K562 (cell line): Measurements from ENCODE around the gene PUM1. TPM values are rescaled to one million over a fixed set of nuclear protein-coding genes. Genes with fewer than 3 reads are reported as not detected.

ENCODE experiments used
- CGGBP1 ChIP-seq: fragments of 250-450 bp; sonication (Bioruptor Pico); IDR thresholded peaks from 2 replicates; pipeline ENCODE4 v1.9.0; 2021; ENCODE audit warnings: mild to moderate bottlenecking
- DEAF1 ChIP-seq: fragments of 450-650 bp; formaldehyde crosslinking; IDR thresholded peaks from 2 replicates; pipeline ENCODE4 v1.4.0; 2020; ENCODE audit warnings: mild to moderate bottlenecking, moderate library complexity
- ETS2 ChIP-seq: IDR thresholded peaks from 2 replicates; pipeline ENCODE4 v1.6.1; 2016; ENCODE audit warnings: borderline replicate concordance, missing genetic modification characterization, mild to moderate bottlenecking, moderate library complexity, missing compliant biosample characterization; ENCODE audit not compliant: poor library complexity, severe bottlenecking
- GTF2B ChIP-seq: IDR thresholded peaks from 2 replicates; pipeline ENCODE4 v1.6.1; 2011; ENCODE audit not compliant: insufficient read length; ENCODE audit errors: extremely low read depth
- GTF2E2 ChIP-seq: fragments of 200-800 bp; sonication (Bioruptor generic); IDR thresholded peaks from 2 replicates; pipeline ENCODE4 v1.6.1; 2016; ENCODE audit warnings: missing genetic modification characterization, missing compliant biosample characterization
- HBP1 ChIP-seq: fragments of 450-650 bp; formaldehyde crosslinking; IDR thresholded peaks from 2 replicates; pipeline ENCODE4 v1.4.0; 2022; ENCODE audit warnings: missing genetic modification characterization
- HIVEP1 ChIP-seq: fragments of 250-450 bp; sonication (Bioruptor Pico); IDR thresholded peaks from 2 replicates; pipeline ENCODE4 v1.4.0; 2020; ENCODE audit warnings: mild to moderate bottlenecking
- MAFG ChIP-seq: fragments of 450-650 bp; conservative IDR thresholded peaks from 2 replicates; pipeline ENCODE4 v1.6.1; 2016; ENCODE audit warnings: missing genetic modification characterization, missing compliant biosample characterization
- MAFK ChIP-seq: IDR thresholded peaks from 2 replicates; pipeline ENCODE4 v1.6.1; 2011; ENCODE audit warnings: low read length, improper control_type of control experiment
- MCM5 ChIP-seq: fragments of 450-650 bp; IDR thresholded peaks from 2 replicates; pipeline ENCODE4 v1.6.1; 2016; ENCODE audit warnings: low read depth
- NCOA4 ChIP-seq: fragments of 450-650 bp; IDR thresholded peaks from 2 replicates; pipeline ENCODE4 v1.6.1; 2018; ENCODE audit warnings: mild to moderate bottlenecking; ENCODE audit not compliant: partially characterized antibody
- NR2F6 ChIP-seq: fragments of 450-650 bp; formaldehyde crosslinking; IDR thresholded peaks from 2 replicates; pipeline ENCODE4 v1.4.0; 2020; ENCODE audit warnings: mild to moderate bottlenecking
- PBX2 ChIP-seq, 2 experiments: IDR thresholded peaks in 1 of 2; conservative IDR thresholded peaks in 1 of 2; 2 replicates each; pipeline ENCODE4 v1.6.1; 2016; ENCODE audit warnings: low read depth in 2 of 2, mild to moderate bottlenecking in 1 of 2, missing compliant biosample characterization in 1 of 2, missing genetic modification characterization in 1 of 2, moderate library complexity in 1 of 2
- POLR2A ChIP-seq: fragments of 450-650 bp; conservative IDR thresholded peaks from 2 replicates; pipeline ENCODE4 v1.6.1; 2016
- PTTG1 ChIP-seq: fragments of 450-650 bp; IDR thresholded peaks from 2 replicates; pipeline ENCODE4 v1.6.1; 2016; ENCODE audit warnings: low read depth, mild to moderate bottlenecking, missing genetic modification characterization, missing compliant biosample characterization
- TFE3 ChIP-seq: fragments of 450-650 bp; formaldehyde crosslinking; IDR thresholded peaks from 2 replicates; pipeline ENCODE4 v1.4.0; 2020; ENCODE audit warnings: mild to moderate bottlenecking, mixed read lengths
- ZNF23 ChIP-seq: fragments of 250-450 bp; sonication (Bioruptor Pico); IDR thresholded peaks from 2 replicates; pipeline ENCODE4 v1.4.0; 2020; ENCODE audit warnings: mild to moderate bottlenecking
- ZNF239 ChIP-seq: fragments of 250-450 bp; sonication (Bioruptor Pico); IDR thresholded peaks from 2 replicates; pipeline ENCODE4 v1.4.0; 2020; ENCODE audit warnings: mild to moderate bottlenecking
- ZNF830 ChIP-seq: fragments of 250-450 bp; sonication (Bioruptor Pico); IDR thresholded peaks from 2 replicates; pipeline ENCODE4 v1.5.0; 2021; ENCODE audit warnings: mild to moderate bottlenecking
- polyA plus RNA-seq, 8 experiments: library from polyadenylated mRNA; depleted of rRNA in 4 of 8; stranded (reverse) in 5 of 8; unstranded in 3 of 8; fragments of >200 nt; fragmentation: Nextera tagmentation in 2 of 8; fragmentation: Illumina TruSeq in 1 of 8; extraction: Ambion mirVana in 2 of 8; extraction: Trizol in 1 of 8; gene quantifications; 2 replicates each; pipeline versions ENCODE4 v1.2.1 to v1.2.3, GENCODE V29; 2011 to 2014; ENCODE audit warnings: inconsistent platforms in 1 of 8, missing spikeins in 1 of 8
- total RNA-seq, 7 experiments: library from RNA; depleted of rRNA in 6 of 7; stranded (reverse); fragments of >200 nt in 6 of 7; fragmentation: Illumina TruSeq in 2 of 7; extraction: Trizol in 2 of 7; gene quantifications; 2 replicates each; pipeline versions ENCODE4 v1.2.1 to v1.2.3, GENCODE V29; 2011 to 2021; ENCODE audit warnings: low replicate concordance in 1 of 7

PUM1 gene
- total and polyA plus RNA-seq, 9 of the 15 experiments (the other 6 are each of a cell fraction or from before 2014, with no cell fraction given): 37.7 to 104 (median 55.7) TPM

GRCh38 chr1:31065310-31066217, at the start of gene PUM1 (continued):
- TF ChIP-seq PBX2 (CRISPR knock-in tag; IDR thresholded peaks at IDR 0.05; ENCODE audit: low read depth): no peak
- no peak for TF ChIP-seq PBX2 (tag; conservative IDR thresholded peaks at IDR 0.05; ENCODE audit: low read depth)
- TF ChIP-seq MAFK: no peak
- TF ChIP-seq GTF2E2: peak; percentile 90
- TF ChIP-seq GTF2B: no peak
- TF ChIP-seq NR2F6 (CRISPR knock-in tag): no peak; the same call in 1 of the 2 replicates
- no peak for TF ChIP-seq NCOA4
- TF ChIP-seq ZNF23: no peak
- no peak for TF ChIP-seq ZNF830 (CRISPR knock-in tag)
- TF ChIP-seq POLR2A: peak; percentile 98
- no peak for TF ChIP-seq MAFG (tag)
- peak; percentile 39 for TF ChIP-seq ETS2 (tag)
- TF ChIP-seq TFE3 (CRISPR knock-in tag): no peak
- TF ChIP-seq DEAF1 (CRISPR knock-in tag): 0 out of 2 replicates have a peak, but pooled peaks have one; percentile 4
- TF ChIP-seq CGGBP1 (CRISPR knock-in tag): no peak
- no peak for TF ChIP-seq ZNF239 (CRISPR knock-in tag)
- no peak for TF ChIP-seq HBP1
- TF ChIP-seq MCM5: no peak
- TF ChIP-seq PTTG1 (tag): no peak
- no peak; the same call in 1 of the 2 replicates for TF ChIP-seq HIVEP1
